CD4-positive, alpha-beta T cell treated with Interleukin-12 subunit alpha and Interleukin-12 subunit beta, for 1 hour (primary cell): ENCODE measurements around the gene RS1.

Experiments
- DNase-seq: peaks from one replicate; pipeline ENCODE4 v3.0.0-alpha.2; 2020

The RS1 gene

DNA sequence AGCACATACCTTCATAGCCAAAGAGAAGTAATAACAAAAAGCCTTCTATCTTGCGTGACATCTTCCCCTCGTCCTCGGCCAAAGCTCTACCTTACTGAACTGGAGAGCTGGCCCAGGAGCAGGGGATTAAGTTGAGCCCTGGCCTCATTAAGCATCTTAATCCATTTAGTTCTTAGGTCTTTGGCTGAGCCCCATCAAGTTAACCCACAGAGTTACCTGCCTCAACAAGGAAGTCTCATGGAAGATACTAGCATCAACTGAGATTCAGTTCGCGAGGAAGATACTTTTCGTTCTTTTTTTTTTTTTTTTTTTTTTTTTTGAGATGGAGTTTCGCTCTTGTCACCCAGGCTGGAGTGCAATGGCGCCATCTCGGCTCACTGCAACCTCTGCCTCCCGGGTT is at the start of gene RS1:
Gene RS1, minus strand, starts transcription at position 101 of the 400 bp plus-strand sequence. Its CDS starts 40 bp downstream, at position 61.
- DNase-seq, result no peak

DNA sequence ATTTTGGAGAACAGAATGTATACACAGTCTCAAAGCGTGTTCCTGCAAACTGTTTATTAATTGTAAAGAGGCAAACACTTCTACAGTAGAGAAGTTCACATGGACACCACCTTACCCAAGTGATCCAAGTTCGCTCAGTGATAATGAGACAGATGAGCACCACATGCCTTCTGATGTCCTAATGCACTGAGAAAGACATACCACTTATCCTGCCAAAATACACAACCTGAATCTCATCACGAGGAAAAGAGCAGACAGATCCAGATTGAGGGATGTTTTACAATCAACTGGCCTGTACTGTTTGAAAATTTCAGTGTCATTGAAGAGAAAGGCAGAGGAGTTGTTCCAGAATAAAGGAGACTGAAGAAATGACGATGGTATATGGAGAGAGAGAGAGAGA is 47.9 kb upstream of the RS1 start:
- DNase-seq, result no peak

DNA sequence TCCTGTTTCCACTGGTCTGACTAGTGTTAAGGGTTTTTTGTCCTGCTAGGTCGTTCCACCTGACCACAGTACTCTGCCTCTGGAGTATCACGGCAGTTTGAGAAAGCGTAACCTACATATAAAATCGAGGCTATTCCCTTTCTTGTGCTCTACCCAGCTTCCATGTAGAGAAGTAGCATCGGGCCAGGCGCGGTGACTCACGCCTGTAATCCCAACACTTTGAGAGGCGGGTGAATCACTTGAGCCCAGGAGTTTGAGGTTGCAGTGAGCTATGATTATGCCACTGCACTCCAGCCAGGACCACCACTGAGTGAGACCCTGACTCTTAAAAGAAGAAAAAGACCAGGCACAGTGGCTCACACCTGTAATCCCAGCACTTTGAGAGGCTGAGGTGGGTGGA is 43.0 kb upstream of the RS1 start:
- no peak for DNase-seq

DNA sequence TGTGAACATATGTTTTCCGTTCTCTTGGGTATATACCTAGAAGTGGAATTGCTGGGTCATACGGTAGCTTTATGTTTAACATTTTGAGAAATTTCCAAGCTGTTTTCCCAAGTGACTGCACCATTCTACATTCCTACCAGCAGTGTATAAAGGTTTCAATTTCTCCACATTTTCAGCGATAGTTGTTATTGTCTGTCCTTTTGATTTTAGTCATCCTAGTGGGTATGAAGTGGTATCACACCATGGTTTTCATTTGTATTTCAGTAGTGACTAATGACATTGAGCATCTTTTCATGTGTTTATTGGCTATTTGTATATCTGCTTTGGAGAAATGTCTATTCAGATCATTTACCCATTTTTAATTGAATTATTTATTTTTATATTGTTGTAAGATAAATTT is 37.9 kb upstream of the RS1 start:
- no peak for DNase-seq

DNA sequence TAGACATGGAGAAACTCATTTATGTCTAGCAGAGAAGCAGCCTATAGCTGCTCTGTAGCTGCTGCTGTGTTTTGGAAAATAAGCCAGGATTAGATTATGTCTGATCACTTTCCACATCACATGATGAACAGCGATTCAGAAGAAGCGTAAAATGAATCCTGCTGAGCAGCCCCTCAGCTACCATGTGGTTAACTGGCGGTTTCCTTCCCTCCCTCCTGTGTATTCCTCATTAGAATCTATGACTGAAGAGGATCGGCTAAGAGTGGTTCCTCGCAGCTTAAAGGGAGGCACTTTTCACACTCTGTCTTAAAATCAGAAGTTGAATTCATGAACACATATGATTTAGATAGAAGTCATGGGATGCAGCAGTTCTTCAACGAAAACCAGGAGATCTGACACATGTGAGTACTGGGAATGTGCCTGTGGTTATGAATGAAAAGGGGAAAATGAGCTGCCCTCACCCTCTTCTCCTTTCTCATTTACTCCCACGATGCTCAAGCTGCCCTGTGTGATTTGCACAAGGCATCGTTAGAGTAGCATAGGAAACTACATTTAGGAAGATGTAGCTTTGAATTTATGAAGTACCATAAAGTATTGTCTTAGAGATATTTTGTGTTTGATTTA is 35.6 kb upstream of the RS1 start, which contains the start of gene PPEF1:
Gene PPEF1, plus strand, starts transcription at position 220 of the 624 bp plus-strand sequence. Its CDS starts 136 bp downstream, at position 356.
- no peak for DNase-seq

DNA sequence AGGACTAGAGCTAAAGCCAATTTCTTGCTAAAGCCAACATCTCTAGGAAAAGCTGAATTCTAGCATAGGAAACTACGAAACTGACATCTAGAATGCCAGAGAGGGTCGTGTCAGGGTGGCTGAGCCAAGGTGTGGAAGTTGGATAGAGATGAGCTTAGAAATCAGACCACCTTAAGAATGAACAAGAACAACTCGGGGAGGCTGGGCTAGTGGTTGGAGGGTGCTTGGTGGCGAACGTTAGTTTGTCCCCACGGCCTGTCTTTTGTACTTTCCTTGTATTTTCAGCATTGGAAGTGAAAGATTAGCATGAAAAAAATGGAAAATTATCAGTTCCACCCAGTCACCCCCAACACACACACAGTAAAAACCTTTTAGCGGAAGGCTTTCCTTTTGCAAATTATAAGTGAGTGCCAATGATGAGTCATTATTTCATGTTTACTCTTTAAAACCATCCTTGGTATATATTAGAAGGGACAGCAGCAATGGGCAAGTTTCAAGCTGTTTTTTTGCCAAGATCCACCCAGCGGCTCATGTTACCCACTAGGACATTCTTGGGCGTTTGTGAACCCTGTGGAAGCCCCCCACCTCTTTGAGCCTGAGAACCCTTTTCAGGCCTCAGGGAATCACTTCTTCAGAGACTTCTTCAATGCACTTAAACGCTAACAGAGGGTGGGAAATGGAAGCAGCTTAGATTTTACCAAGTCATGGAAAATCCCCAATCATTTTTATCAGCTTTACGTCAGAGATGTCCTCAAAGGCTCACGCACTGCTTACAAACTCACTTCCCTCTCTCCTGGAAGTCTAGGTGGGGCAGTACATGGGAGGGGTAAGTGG is 30.7 kb upstream of the RS1 start:
- no peak for DNase-seq

DNA sequence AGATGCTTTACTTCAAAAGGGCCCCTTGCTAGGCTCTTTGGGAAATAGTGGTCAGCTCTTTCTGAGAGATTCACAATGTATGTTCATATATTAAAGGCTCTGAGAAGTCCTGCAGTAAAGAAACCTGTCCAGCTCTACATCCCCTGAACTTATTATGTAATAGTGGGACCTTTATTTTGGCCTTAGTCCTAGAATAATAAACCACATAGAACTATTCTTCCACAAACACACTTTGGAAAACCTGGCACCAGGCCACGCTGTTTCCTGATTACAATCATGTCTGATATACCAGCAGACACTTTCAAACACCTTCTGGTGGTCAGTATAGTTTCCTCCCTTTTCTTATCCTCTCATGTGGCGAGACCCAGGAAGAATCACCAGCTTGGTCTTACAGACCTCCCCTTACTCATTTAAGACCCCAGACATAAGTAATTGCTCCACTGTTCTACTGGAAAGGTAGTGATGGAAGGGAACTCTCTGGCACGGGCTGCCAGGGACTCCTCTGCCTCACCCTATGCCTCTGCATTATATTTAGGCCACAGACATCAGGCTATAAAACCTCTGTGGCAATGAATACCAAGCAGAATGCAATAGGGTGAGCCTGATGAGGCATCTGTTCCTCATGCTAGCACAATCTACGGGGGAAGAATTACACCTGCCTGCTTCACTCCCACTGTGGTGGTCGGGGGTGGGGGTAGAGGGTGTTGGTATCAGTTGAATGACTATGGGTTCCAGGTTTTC is 29.9 kb upstream of the RS1 start:
- DNase-seq, result no peak

DNA sequence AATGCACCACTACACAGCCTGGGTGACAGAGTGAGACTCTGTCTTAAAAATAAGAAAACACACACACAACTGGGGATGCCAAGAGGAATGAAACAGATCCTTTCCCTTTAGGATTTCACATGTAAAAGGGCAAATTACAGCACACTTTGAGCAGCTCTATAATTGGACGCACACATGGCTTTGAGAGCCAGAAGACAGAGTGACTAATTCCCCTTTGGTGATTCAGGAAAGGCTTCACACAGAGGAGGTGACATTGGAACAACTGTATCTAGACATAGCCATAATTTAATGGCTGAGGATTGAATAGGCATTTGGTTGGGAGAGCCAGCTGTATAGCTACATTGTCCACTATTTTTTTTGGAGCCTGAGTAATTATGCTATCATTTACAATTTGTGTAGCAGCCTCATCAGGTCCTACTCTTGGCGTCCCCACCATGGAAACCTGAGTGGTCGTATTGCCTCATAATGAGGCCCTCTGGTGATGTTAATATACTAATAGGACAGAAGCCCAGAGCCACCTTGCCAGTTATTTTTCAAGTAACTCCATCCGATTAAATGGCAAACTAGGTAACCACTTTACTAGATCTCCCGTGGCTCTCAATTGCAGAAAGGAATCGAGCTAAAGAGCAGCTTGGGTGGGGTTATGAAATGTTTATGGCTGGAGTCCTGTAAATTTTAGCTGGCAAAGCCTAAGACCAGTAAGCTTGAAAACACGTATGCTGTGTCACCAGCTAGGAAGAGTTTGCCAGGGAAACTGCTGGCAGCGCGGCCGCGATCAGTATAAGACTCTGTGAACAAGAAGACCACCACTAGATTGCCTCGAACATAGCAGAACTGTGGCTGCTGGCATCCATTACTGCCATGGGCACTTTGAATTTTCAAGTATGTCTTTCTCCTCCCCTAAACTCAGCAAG is 27.1 kb upstream of the RS1 start:
- no peak for DNase-seq

DNA sequence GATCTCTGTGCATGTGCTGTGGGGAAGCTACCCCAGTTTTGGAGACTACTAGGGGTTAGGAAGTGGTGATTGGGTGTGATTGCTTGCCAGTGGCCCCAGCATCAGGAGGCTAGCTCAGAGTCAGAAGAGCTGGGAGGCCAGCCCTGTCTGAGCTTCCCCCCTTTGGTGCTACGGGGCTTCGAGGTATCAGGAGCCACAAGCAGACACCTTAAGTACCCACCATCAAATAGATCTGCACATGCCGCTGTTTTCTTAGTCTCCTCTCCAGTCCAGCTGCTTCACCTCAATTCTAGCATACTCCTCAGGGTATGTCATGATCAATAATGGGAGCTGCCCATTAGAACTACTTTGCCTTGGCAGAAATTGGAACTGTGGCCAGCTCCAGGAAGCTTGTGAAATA is 24.7 kb upstream of the RS1 start:
- DNase-seq, result no peak

DNA sequence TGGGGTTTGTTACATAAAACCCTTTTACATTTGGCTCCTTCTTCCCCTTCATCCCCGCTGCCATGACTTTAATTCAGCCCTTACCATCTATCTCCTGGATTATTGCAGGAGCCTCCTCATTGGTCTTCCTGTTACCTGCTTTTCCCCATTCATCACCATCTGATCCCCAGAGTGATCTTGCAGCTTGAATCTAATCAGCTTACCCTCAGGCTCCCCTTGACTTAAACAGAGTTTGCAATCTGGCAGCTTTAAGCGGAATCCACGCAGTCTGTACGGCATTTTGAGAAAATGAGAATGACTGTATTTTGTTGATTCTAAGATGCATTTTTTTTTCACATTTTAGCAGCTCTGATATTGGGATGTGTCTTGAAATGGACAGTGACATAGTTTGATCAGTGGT is 20.6 kb upstream of the RS1 start:
- DNase-seq, result no peak

DNA sequence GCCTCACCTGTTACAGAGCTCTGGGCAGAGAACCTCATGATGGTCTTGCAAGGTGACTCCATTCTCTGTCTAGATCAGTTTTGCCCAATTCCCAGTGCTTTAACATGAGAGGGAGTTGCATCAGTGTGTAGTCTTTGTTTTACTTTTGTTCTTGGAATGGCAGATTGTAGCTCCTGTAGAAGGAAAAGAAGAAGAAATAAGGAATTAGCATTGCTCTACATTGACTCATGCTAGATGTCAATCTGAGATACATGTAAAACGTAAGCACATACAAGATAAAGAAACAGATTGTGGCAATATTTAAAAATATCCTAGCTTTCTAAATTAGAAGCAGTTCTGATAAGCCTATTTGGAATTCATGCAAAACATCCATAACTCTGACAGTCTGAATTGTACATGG is 19.5 kb upstream of the RS1 start:
- DNase-seq, result no peak

DNA sequence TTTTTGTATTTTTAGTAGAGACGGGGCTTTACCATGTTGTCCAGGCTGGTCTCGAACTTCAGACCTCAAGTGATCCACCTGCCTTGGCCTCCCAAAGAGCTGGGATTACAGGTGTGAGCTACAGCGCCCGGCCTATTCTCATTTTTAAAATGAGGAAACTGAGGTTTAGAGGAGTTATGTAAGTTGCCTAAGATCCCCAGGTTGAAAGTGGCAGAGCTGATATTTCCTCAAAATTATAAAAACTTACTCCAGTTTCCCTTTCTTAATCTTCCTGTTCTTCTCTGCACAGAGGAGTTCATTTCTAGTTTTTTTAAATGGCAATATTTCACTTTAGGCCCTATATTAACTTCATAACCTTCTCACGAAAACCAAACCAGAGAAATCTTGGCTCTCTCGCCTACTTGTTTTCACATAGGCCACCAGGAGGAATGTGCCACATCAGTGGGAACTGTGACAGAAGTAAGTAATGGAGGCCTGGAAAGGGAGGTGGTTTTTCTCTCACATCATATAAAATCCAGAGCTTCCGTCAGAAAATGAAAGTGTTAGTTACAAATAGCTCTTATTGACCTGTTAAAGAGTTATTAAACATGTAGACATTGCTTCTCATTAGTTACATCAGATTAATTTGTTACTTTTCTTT is 16.1 kb upstream of the RS1 start:
- DNase-seq, result no peak

DNA sequence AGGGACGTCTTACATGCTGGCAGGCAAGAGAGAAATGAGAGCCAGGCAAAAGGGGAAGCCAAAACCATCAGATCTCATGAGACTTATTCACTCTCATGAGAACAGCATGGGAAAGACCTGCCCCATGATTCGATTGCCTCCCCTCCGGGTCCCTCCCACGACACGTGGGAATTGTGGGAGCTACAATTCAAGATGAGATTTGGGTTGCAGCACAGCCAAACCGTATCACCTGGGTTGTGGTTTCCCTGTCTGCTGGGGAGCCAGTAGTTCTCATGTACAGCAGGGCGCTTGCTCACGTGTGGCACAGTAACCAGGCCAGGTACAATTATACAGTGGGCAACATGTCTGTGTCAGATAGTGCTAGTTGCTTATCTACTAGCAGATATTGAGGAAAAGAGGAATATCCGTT is 11.1 kb upstream of the RS1 start:
- DNase-seq, result no peak

DNA sequence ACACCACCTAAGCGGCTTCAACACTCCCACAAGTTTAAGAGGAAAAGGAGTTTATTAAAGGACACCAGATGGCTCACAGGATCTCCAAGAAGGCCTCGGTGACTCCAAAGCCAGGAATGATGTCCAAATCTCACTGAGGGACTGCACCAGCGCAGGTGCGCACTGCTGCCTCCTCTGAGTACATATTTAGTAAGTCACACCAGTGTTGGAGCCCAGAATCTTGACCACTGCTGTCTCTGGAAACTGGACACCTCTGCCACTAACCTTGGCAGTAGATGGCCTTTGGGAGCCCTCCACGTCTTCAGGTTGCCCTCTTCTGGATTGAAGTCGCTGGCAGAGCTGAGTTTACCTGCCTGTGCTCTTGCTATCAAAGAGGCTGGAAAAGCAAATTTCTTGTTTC is 10.1 kb upstream of the RS1 start:
- DNase-seq, result no peak

DNA sequence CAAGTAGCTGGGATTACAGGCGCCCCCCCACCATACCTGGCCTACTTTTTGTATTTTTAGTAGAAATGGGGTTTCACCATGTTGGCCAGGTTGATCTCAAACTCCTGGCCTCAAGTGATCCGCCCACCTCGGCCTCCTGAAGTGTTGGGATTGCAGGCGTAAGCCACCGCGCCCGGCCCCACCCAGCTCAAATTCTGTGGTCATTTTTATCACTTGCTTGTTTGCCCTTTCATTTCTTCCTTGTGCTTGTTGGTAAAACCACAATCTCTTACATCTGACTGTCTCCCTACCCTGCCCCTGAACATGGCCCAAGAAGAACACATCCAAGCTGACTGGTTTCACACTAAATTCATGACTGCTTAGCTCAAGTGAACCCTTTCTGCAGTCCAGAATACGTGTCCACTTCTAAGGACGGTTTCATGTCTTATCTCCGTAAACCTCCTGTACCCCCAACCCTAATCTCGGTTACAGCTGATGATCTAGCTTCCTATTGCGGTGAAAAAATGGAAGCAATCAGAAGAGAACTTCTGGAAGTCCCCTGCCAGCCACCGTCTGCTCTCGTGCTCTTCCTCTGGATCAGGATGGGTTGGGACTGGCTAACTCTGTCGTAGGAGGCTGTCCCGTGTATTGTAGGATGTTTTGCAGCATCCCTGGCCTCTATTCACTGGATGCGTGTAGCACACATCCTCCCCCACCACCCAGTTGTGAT is 5.4 kb upstream of the RS1 start:
- no peak for DNase-seq

DNA sequence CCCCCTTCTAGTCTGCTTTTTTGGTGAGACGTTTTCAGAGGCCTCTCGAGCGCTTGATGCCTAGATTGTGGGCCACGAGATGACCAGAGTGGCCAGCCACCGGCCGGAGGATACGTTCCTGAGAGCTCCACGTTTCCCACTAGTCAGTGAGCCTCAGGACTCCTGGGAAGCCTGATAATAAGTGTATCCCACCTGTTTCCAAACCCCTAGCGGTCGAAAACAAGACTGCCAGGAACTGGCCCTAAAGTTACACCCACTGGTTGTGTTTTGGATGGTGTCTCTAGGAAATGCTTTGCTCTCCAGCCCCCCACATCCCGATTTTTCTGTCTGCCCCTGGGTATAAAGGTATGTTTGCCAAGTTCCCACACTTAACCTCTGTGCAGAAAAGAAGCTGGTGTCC is 4.6 kb upstream of the RS1 start:
- no peak for DNase-seq

DNA sequence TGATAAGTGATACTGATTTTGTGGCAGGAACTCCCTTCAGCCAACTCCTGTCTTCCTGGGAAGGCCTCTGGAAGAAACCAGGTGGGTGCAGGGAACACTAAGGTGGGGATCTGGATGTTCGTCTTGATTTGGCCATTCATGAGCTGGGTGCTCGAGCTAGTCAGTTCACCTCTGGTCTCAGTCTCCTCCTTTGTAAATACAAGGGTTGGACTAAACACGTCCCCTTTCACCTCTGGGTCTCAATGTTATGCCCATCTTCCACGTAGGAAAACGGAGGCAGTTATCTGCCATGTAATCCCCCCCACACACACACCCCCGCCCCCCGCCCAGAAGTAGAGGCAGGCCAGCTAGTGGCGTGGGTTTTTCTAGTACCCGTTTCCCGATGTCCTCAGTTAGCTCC is 4.1 kb upstream of the RS1 start:
- DNase-seq, result no peak

DNA sequence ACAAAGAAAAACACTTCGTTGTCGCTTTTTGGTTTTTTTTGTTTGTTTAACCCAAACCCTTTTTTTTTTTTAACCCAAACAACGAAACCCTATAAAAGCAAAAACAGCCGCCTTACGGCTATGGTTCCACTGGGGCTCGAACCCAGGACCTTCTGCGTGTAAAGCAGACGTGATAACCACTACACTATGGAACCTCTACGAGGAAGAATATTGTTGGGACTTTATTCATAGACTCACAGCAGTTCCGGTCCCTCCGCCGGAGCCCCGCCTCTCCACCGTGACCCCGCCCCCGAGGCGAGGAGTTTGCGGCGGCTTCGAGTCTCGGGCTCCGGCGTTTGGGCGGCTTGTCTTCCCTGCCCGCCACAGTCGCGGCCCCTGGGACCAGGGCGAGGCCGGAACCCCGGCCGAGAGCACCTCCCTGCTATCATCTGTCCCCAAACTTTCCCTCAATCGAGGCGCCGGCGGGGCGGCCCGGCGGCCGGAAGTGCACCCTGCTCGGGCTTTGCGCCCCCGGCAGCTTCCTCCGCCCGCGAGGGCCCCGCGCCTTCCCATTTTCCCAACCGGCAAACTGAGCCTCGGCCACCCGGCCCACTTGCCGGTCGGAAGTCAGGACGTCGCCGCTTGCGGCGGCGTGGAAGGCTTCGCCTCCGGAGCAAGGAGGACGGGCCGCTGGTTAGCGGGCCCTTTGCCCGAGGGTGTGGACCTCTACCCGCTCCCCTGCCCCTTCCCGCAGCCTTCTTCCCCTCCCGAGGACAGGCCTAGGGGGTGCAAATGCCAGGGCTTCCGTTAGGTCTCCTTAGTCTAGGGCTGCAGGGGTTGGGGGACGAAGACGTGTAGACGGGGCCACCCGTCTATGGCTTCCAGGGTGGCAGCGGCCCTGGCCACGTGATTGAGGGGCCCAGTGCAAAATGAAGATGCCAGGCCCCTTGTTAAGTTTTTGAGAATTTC is 3.2 kb upstream of the RS1 start:
- peak; percentile 89 for DNase-seq

DNA sequence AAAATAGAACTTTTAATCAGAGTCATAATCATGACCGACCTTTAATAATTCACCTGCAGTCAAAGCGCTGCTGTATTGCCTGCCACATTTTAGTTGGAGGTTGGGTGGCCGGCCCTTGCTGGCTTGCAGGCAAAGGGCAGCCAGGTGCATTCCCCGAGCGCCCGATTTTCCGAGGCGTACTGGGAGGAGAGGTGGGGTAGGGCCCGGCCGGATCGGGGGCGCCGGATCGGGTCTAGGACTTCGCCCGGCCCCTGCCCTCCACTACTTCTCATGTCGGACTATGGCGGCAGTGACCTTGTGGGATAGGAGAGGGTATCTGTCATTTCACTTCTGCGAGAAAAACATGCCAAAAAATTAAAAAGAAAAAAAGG is 2.5 kb upstream of the RS1 start:
- DNase-seq, result no peak

DNA sequence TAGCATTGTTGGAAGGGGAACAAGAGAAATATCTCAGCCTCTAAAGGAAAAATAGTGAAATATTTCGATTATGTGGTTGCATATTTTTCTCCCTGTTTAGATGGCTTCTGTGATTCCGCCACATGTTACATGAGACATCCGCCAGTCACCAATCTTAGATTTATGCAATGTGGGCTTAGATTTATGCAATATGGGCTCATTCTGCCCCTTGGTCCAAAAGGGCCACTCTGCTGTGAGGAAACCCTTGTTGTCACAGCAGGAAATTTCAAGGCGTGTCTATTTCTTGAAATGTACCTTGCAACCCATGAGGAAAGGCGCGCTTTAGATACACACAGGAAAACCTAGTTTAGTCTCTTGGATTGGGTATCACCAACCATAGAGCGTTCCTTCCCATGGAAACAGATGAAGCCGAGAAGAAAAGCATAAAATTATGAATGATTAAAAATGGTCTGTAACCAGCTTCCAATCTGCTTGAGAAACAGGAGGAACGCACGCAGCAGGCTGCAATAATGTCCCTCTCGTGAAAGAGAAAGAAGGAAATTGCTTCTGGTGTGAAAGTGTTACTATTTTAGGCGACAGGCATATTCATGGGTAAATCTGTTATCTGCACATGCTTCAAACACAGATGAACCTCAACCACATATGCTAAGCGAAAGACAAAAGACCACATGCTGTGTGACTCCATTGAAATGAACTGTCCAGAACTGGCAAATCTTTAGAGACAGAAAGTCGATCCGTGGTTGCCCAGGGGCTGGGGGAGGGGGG is 3.7 kb downstream of the RS1 start:
- no peak for DNase-seq
